HG02588 (cell line): Measurements from ENCODE around the gene GAD1.

Experiments
- ATAC-seq: cut with Tn5 transposase; IDR thresholded peaks from one replicate; pipeline ENCODE4 v1.9.1; 2021; ENCODE audit warnings: mild to moderate bottlenecking, moderate library complexity; ENCODE audit not compliant: unreplicated experiment

GAD1 gene

GRCh38 chr2:170891893-170892292 is 75.2 kb downstream of the GAD1 start:
- ATAC-seq, result no peak

GRCh38 chr2:170892391-170892951 is 75.8 kb downstream of the GAD1 start:
- no peak for ATAC-seq

- ATAC-seq, result no peak
Measured at GRCh38 chr2:170895023-170895757, 78.5 kb downstream of the GAD1 start.

GRCh38 chr2:170896622-170897021 is 79.9 kb downstream of the GAD1 start:
- no peak for ATAC-seq

- ATAC-seq, result no peak
Measured at GRCh38 chr2:170897108-170897507, 80.4 kb downstream of the GAD1 start.

- ATAC-seq, result no peak
Measured at GRCh38 chr2:170905864-170906263, 89.2 kb downstream of the GAD1 start.
